ENCODE data around the gene SIGLEC11. TPM values are rescaled to one million over a fixed set of nuclear protein-coding genes. Genes with fewer than 3 reads are reported as not detected.
A peak's percentile ranks its signal among the peaks of the same experiment; 100 is the strongest.

SIGLEC11 gene
- total and polyA plus RNA-seq, 2 of the 13 experiments (the other 11 are each of a cell fraction or from before 2014, with no cell fraction given), result not detected

DNA sequence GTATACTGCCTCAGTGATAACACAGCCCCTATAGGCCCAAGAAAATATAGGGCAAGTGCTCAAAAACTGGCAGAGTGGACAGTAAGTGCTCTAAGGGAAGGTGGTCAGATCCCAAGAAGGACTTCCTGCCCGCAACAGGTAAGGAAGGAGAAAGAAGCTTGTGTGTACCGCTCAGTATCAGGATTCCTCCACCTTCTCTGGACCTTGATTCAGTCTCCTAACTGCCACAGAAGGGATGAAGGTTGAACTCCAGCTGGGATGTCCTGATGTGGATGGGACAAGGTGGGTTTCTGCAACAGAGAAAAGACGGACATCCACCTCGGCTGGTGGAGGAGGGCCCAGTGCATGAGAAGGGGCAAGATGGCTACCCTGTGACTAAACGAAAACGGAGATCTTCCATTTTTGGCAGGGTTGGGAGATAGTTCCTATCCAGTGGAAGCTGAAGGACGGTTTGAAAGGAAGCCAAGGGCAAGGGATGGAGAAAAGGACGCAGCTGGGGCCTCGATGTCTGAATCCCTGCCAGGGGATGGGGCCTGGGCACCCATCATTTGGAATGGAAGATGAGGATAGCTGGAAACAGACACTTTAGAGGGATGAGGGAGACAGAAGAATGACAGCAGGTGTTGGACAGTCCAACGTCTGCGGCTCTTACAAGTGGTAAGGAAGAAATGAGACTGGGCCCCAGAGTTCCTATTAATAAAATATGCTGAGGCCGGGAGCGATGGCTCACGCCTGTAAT is 33.3 kb downstream of the SIGLEC11 start:
- H3K79me2 ChIP-seq (ENCODE audit: insufficient read depth, low read length), result peaks cover 46% of the 10 kb centered on the region
- ChIA-PET POLR2A (interaction anchor here (2.6 to 3.5 kb wide), 2 partner anchors 51 to 58 kb away, joined by 20 to 22 read pairs; partner anchors contain the start of genes AKT1S1 and TBC1D17), CTCF (ENCODE audit: low intra/inter-chr PET ratio, low total read pairs) (no interaction called here)
- no peaks in the 10 kb centered on the region; the same call in 1 of the 2 replicates for H4K20me1 ChIP-seq (ENCODE audit: insufficient read depth, low read length)
- H3K27me3 ChIP-seq (ENCODE audit: control insufficient read depth in 1 of 2, insufficient read depth in 2 of 2, low read length in 2 of 2), result no peaks in the 10 kb centered on the region; a peak in 1 of 5 replicates
- no peak for ATAC-seq
- no peak for DNase-seq (ENCODE audit: low spot score)
- H3K9me3 ChIP-seq (ENCODE audit: low read length), result no peaks in the 10 kb centered on the region
- intact Hi-C loops (cut with micrococcal nuclease; ENCODE audit: unreplicated experiment) (no loop called here), in situ Hi-C loops (cut with HindIII; ENCODE audit: extremely low pct_ligation_motif_present, low pct_unique_long_range_greater_than_20kb) (no loop called here)
- BruUV-seq (replicated peaks), result no TSS peak
- peaks cover 12 to 40% of the 10 kb centered on the region in 2 experiments; a peak in 4 of 5 replicates for H3K36me3 ChIP-seq (replicated peaks in 1 of 2; ENCODE audit: control insufficient read depth in 1 of 2, insufficient read depth in 2 of 2, low read length in 2 of 2)
- H3K4me3 ChIP-seq (replicated peaks in 1 of 3; ENCODE audit: insufficient read depth in 1 of 3, low read depth in 2 of 3, low read length in 3 of 3), result peak overlapping the region; percentile 2 to 89 (median 71); a peak in 4 of 6 replicates
- H3K4me1 ChIP-seq (ENCODE audit: insufficient read depth, low read length), result peaks cover 27% of the 10 kb centered on the region
- TF ChIP-seq THAP11 (CRISPR knock-in tag; IDR thresholded peaks at IDR 0.05) (no peak), ZZZ3 (CRISPR knock-in tag; IDR thresholded peaks at IDR 0.05; ENCODE audit: borderline replicate concordance) (no peak), GLI4 (CRISPR knock-in tag; IDR thresholded peaks at IDR 0.05; ENCODE audit: borderline replicate concordance) (no peak), ZNF572 (CRISPR knock-in tag; IDR thresholded peaks at IDR 0.05) (peak; percentile 38; the same call in 1 of the 2 replicates)
- H2AFZ ChIP-seq (ENCODE audit: low read length), result no peak overlapping the region
- WGBS (ENCODE audit: low lambda C conversion rate), result 92% methylated on average over 14 of the region's 14 CpGs
- no peak overlapping the region for H3K27ac ChIP-seq (ENCODE audit: extremely low read length, insufficient read depth, low read length)
- peak overlapping the region; percentile 95; the same call in 1 of the 2 replicates for H3K9ac ChIP-seq (ENCODE audit: insufficient read depth, low read depth, low read length)
- H3K4me2 ChIP-seq (ENCODE audit: low read depth, low read length), result peak overlapping the region; percentile 94
- no peak for FAIRE-seq

GRCh38 chr19:49926515-49926914 is 34.5 kb downstream of the SIGLEC11 start:
- BruUV-seq (replicated peaks), result no TSS peak
- ATAC-seq (no peak), DNase-seq (ENCODE audit: low spot score) (no peak), FAIRE-seq (no peak)
- no peak overlapping the region for H3K4me3 ChIP-seq (replicated peaks in 1 of 3; ENCODE audit: insufficient read depth in 1 of 3, low read depth in 2 of 3, low read length in 3 of 3)
- H3K79me2 ChIP-seq (ENCODE audit: insufficient read depth, low read length), result peaks cover 56% of the 10 kb centered on the region
- POLR2A ChIA-PET, result no interaction called here
- H3K27ac ChIP-seq (ENCODE audit: extremely low read length, insufficient read depth, low read length), result no peak overlapping the region
- intact Hi-C loops (cut with micrococcal nuclease; ENCODE audit: unreplicated experiment), result no loop called here
- no peak overlapping the region for H2AFZ ChIP-seq (ENCODE audit: low read length)
- in situ Hi-C loops (cut with HindIII; ENCODE audit: extremely low pct_ligation_motif_present, low pct_unique_long_range_greater_than_20kb), result no loop called here
- H3K36me3 ChIP-seq (replicated peaks in 1 of 2; ENCODE audit: control insufficient read depth in 1 of 2, insufficient read depth in 2 of 2, low read length in 2 of 2), result peaks cover 15 to 44% of the 10 kb centered on the region in 2 experiments; a peak in 4 of 5 replicates
- H4K20me1 ChIP-seq (ENCODE audit: insufficient read depth, low read length), result no peaks in the 10 kb centered on the region; the same call in 1 of the 2 replicates
- WGBS (ENCODE audit: low lambda C conversion rate), result 89% methylated on average over 10 of the region's 10 CpGs
- H3K9ac ChIP-seq (ENCODE audit: insufficient read depth, low read depth, low read length), result no peak overlapping the region
- H3K4me2 ChIP-seq (ENCODE audit: low read depth, low read length), result no peak overlapping the region
- TF ChIP-seq, protein P1, sequence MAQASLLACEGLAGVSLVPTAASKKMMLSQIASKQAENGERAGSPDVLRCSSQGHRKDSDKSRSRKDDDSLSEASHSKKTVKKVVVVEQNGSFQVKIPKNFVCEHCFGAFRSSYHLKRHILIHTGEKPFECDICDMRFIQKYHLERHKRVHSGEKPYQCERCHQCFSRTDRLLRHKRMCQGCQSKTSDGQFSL (CRISPR knock-in tag; IDR thresholded peaks at IDR 0.05), result no peak
- TF ChIP-seq ZNF615 (CRISPR knock-in tag; IDR thresholded peaks at IDR 0.05; ENCODE audit: borderline replicate concordance), result no peak
- H3K4me1 ChIP-seq (ENCODE audit: insufficient read depth, low read length), result peaks cover 27% of the 10 kb centered on the region
- no peaks in the 10 kb centered on the region for H3K9me3 ChIP-seq (ENCODE audit: low read length)
- CTCF ChIA-PET (ENCODE audit: low intra/inter-chr PET ratio, low total read pairs), result no interaction called here
- H3K27me3 ChIP-seq (ENCODE audit: control insufficient read depth in 1 of 2, insufficient read depth in 2 of 2, low read length in 2 of 2), result no peaks in the 10 kb centered on the region; a peak in 1 of 5 replicates
